ENCODE measurements around the gene PHEX. TPM values are rescaled to one million over a fixed set of nuclear protein-coding genes. Genes with fewer than 3 reads are reported as not detected.

Gene PHEX
- total RNA-seq, 1 experiment from 2014 or later, result 0.04 TPM

GRCh38 chrX:22177950-22178515 lies 145.9 kb downstream of the PHEX start (continued):
- TF ChIP-seq, protein P1, sequence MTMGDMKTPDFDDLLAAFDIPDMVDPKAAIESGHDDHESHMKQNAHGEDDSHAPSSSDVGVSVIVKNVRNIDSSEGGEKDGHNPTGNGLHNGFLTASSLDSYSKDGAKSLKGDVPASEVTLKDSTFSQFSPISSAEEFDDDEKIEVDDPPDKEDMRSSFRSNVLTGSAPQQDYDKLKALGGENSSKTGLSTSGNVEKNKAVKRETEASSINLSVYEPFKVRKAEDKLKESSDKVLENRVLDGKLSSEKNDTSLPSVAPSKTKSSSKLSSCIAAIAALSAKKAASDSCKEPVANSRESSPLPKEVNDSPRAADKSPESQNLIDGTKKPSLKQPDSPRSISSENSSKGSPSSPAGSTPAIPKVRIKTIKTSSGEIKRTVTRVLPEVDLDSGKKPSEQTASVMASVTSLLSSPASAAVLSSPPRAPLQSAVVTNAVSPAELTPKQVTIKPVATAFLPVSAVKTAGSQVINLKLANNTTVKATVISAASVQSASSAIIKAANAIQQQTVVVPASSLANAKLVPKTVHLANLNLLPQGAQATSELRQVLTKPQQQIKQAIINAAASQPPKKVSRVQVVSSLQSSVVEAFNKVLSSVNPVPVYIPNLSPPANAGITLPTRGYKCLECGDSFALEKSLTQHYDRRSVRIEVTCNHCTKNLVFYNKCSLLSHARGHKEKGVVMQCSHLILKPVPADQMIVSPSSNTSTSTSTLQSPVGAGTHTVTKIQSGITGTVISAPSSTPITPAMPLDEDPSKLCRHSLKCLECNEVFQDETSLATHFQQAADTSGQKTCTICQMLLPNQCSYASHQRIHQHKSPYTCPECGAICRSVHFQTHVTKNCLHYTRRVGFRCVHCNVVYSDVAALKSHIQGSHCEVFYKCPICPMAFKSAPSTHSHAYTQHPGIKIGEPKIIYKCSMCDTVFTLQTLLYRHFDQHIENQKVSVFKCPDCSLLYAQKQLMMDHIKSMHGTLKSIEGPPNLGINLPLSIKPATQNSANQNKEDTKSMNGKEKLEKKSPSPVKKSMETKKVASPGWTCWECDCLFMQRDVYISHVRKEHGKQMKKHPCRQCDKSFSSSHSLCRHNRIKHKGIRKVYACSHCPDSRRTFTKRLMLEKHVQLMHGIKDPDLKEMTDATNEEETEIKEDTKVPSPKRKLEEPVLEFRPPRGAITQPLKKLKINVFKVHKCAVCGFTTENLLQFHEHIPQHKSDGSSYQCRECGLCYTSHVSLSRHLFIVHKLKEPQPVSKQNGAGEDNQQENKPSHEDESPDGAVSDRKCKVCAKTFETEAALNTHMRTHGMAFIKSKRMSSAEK (CRISPR knock-in tag; IDR thresholded peaks at IDR 0.05; ENCODE audit: borderline replicate concordance), result no peak
- TF ChIP-seq ZNF512 (CRISPR knock-in tag; IDR thresholded peaks at IDR 0.05; ENCODE audit: borderline replicate concordance), result no peak

DNA sequence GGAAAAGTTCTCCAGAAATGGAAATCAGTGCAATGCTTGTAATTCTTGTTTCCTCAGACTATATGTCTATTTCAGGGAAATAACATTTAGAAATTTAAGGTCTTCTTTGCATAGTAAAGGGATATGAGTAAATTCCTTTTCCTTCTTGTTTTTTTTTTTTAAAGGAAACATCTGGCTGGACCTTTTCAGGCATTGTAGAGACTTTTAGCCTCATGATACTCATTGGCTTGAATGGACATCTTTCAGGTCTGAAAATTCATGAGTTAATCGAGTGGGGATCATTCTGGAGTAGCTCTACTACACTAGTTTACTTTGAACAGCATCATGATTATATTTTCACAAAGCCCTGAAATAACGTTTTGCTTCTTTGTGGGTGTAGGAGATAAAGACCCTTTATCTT lies 152.0 kb downstream of the PHEX start:
- Mint-ChIP-seq H3K36me3 (no peaks in the 10 kb centered on the region), H3K27me3 (ENCODE audit: low read depth) (no peaks in the 10 kb centered on the region), H3K4me1 (no peaks in the 10 kb centered on the region), H3K27ac (no peak overlapping the region), H3K9me3 (peaks cover 4% of the 10 kb centered on the region; the same call in 1 of the 2 replicates), H3K4me3 (no peak overlapping the region)
- CTCF ChIA-PET, result no interaction called here
- DNase-seq (ENCODE audit: low spot score) (no peak), ATAC-seq (no peak)
- POLR2A ChIA-PET, result no interaction called here
- TF ChIP-seq, protein P2, sequence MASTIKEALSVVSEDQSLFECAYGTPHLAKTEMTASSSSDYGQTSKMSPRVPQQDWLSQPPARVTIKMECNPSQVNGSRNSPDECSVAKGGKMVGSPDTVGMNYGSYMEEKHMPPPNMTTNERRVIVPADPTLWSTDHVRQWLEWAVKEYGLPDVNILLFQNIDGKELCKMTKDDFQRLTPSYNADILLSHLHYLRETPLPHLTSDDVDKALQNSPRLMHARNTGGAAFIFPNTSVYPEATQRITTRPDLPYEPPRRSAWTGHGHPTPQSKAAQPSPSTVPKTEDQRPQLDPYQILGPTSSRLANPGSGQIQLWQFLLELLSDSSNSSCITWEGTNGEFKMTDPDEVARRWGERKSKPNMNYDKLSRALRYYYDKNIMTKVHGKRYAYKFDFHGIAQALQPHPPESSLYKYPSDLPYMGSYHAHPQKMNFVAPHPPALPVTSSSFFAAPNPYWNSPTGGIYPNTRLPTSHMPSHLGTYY (CRISPR knock-in tag; IDR thresholded peaks at IDR 0.05), result no peak

DNA sequence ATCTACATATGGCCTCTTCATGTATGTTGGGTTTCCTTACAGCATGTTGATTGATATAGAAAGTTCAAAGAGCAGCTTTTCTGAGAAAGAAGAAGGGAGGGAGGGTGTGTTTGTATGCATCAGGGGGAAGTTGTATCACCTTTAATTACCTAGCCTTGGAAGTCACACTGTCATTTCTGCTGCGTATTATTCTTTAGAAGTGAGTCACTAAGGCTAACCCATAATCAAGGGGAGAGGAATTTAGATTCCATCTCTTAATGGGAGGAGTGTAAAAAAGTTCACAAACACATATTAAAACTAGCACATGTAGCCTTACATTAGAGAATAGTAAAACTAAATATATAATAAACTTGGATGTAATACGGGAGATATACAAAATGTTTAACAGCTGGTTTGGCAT lies 154.0 kb downstream of the PHEX start:
- no peaks in the 10 kb centered on the region for H3K9me3 Mint-ChIP-seq
- H3K4me1 Mint-ChIP-seq, result no peaks in the 10 kb centered on the region
- DNase-seq (ENCODE audit: low spot score) (no peak), ATAC-seq (no peak)
- no peaks in the 10 kb centered on the region for H3K36me3 Mint-ChIP-seq
- ChIA-PET POLR2A (no interaction called here), CTCF (interaction anchor here (0.8 kb wide), 1 partner anchor 50 kb away, joined by 3 read pairs; no protein-coding TSS in a partner anchor)
- no peaks in the 10 kb centered on the region for H3K27me3 Mint-ChIP-seq (ENCODE audit: low read depth)
- H3K27ac Mint-ChIP-seq, result no peak overlapping the region
- no peak overlapping the region for H3K4me3 Mint-ChIP-seq
- TF ChIP-seq SP1 (CRISPR knock-in tag; conservative IDR thresholded peaks at IDR 0.05), result no peak
- TF ChIP-seq JAZF1 (CRISPR knock-in tag; IDR thresholded peaks at IDR 0.05), result no peak
- TF ChIP-seq IRF1 (CRISPR knock-in tag; IDR thresholded peaks at IDR 0.05), result no peak
- TF ChIP-seq, protein P3, sequence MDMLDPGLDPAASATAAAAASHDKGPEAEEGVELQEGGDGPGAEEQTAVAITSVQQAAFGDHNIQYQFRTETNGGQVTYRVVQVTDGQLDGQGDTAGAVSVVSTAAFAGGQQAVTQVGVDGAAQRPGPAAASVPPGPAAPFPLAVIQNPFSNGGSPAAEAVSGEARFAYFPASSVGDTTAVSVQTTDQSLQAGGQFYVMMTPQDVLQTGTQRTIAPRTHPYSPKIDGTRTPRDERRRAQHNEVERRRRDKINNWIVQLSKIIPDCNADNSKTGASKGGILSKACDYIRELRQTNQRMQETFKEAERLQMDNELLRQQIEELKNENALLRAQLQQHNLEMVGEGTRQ (CRISPR knock-in tag; IDR thresholded peaks at IDR 0.05), result no peak
- no peak for TF ChIP-seq ZMAT4 (CRISPR knock-in tag; IDR thresholded peaks at IDR 0.05)
- TF ChIP-seq, protein P4, sequence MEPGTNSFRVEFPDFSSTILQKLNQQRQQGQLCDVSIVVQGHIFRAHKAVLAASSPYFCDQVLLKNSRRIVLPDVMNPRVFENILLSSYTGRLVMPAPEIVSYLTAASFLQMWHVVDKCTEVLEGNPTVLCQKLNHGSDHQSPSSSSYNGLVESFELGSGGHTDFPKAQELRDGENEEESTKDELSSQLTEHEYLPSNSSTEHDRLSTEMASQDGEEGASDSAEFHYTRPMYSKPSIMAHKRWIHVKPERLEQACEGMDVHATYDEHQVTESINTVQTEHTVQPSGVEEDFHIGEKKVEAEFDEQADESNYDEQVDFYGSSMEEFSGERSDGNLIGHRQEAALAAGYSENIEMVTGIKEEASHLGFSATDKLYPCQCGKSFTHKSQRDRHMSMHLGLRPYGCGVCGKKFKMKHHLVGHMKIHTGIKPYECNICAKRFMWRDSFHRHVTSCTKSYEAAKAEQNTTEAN (CRISPR knock-in tag; IDR thresholded peaks at IDR 0.05), result no peak
- no peak for TF ChIP-seq PRDM15 (CRISPR knock-in tag; IDR thresholded peaks at IDR 0.05)
- no peak for TF ChIP-seq AR (CRISPR knock-in tag; IDR thresholded peaks at IDR 0.05)
- no peak for TF ChIP-seq E2F4 (CRISPR knock-in tag; IDR thresholded peaks at IDR 0.05; ENCODE audit: borderline replicate concordance, low read depth)
